ENCODE measurements around the gene PFDN1. TPM values are rescaled to one million over a fixed set of nuclear protein-coding genes. Genes with fewer than 3 reads are reported as not detected.

Gene PFDN1
- total RNA-seq, 1 experiment from 2014 or later: 150 TPM

GRCh38 chr5:140232731-140233130 is 70.2 kb downstream of the PFDN1 start:
- in situ Hi-C loops (cut with HindIII; ENCODE audit: low pct_unique_long_range_greater_than_20kb, low sequenced_read_pairs): no loop called here
- DNase-seq (ENCODE audit: low read depth): no peak

- DNase-seq (ENCODE audit: low read depth): no peak
- in situ Hi-C loops (cut with HindIII; ENCODE audit: low pct_unique_long_range_greater_than_20kb, low sequenced_read_pairs): no loop called here
Measured at GRCh38 chr5:140230373-140230772, 72.5 kb downstream of the PFDN1 start.

GRCh38 chr5:140228364-140228837 is 74.5 kb downstream of the PFDN1 start:
- in situ Hi-C loops (cut with HindIII; ENCODE audit: low pct_unique_long_range_greater_than_20kb, low sequenced_read_pairs): no loop called here
- no peak for DNase-seq (ENCODE audit: low read depth)

DNA sequence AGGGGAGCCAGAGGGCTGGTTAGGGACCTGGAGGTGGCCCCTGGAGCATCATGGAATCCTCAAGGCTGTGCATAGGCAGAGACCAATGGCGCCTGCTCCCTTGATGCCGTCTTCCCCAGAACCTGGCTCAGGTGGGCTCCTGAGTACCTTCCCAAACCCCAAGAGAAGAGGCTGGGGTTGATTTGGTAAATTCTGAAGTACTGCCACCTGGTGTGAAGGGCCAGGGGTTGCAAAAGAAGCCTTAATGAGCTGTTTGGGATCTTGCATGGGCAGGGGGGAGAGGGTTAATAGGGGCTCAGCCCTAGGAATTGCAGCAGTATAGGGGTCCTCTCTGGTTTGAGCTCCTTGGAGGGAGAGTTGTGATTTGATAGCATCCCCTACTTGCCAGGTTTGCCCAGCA is 75.9 kb downstream of the PFDN1 start:
- no peak for DNase-seq (ENCODE audit: low read depth)
- in situ Hi-C loops (cut with HindIII; ENCODE audit: low pct_unique_long_range_greater_than_20kb, low sequenced_read_pairs): no loop called here

GRCh38 chr5:140225396-140225795 is 77.5 kb downstream of the PFDN1 start:
- no peak for DNase-seq (ENCODE audit: low read depth)

DNA sequence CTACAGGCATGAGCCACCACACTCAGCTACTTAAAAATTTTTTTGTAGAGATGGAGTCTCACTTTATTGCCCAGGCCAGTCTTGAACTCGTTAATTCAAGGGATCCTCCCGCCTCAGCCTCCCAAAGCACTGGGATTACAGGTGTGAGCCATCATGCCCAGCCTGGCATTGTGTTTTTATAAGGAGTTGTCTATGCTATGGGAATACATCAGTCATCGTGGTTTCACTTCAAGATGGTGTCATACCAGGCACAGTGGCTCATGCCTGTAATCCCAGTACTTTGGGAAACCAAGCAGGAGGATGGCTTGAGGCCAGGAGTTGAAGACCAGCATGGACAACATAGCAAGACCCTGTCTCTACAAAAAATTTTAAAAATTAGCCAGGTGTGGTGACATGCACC is 78.2 kb downstream of the PFDN1 start:
- no peak for DNase-seq (ENCODE audit: low read depth)
- in situ Hi-C loops (cut with HindIII; ENCODE audit: low pct_unique_long_range_greater_than_20kb, low sequenced_read_pairs): no loop called here

More at GRCh38 chr5:140225396-140225795, 77.5 kb downstream of the PFDN1 start:
- in situ Hi-C loops (cut with HindIII; ENCODE audit: low pct_unique_long_range_greater_than_20kb, low sequenced_read_pairs): no loop called here

DNA sequence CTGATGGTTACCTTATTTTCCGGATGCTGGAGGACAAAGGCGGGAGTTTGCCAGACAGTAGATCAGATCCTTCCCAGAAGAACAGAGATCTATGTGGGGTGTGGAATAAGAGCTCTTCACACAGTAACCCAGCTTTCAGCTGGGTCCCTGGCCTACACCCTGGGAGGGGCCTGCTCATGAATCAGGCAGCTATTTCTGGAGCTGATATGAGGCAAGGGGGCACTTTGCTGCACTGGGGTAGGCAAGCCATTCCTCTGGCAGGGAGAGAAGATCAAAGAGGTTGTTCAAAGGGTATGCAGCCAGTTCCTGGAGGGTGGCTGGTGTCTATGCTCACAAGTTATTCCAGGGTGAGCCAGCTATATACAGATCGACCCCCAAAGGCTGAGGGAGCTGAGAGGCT is 79.3 kb downstream of the PFDN1 start:
- no peak for DNase-seq (ENCODE audit: low read depth)
- in situ Hi-C loops (cut with HindIII; ENCODE audit: low pct_unique_long_range_greater_than_20kb, low sequenced_read_pairs): no loop called here

GRCh38 chr5:140222416-140222815 is 80.5 kb downstream of the PFDN1 start:
- in situ Hi-C loops (cut with HindIII; ENCODE audit: low pct_unique_long_range_greater_than_20kb, low sequenced_read_pairs): no loop called here
- no peak for DNase-seq (ENCODE audit: low read depth)

DNA sequence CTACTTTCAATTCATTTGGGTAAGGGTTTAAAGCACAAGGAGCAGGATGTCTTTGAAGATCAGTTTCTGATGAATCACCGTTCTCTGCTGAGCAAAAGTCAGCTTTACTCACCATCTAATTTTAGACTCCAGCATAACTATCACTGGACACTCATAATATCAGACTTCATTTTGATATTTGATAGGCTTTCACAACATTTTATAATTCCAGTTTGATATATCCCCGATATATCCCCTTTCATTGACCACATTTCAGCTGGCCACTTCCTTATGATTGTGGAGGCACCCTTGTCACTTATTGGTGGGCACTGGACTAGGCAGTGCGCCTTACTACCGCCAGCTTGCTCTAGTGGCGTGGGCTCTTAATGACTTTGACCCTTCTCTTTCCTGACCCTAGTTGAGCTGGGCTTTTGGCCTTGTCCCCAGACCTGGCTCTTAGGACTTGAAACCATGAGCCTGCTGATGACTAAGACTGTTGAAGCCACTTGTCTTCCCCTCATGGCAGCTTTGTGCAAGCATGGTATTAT is 81.1 kb downstream of the PFDN1 start:
- DNase-seq (ENCODE audit: low read depth): peak; percentile 18
- in situ Hi-C loops (cut with HindIII; ENCODE audit: low pct_unique_long_range_greater_than_20kb, low sequenced_read_pairs): no loop called here

DNA sequence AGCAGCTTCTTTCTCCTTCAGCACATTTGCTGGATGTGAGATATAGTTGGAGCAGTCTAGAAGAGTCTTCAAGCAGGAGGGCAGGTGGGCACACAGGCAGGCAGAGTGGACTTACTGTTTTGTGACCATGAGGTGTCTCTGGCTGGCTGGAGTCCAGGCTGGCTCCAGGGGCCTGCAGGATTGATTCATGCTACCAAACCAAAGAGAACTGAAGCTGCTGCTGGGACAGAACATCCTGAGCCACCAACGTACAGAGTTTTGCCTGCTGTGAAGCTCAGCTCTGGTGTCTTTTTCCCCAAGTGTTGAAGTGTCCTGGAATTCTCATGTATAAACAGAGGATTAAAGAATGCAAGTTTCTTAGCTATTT is 82.2 kb downstream of the PFDN1 start:
- in situ Hi-C loops (cut with HindIII; ENCODE audit: low pct_unique_long_range_greater_than_20kb, low sequenced_read_pairs): no loop called here
- no peak for DNase-seq (ENCODE audit: low read depth)

DNA sequence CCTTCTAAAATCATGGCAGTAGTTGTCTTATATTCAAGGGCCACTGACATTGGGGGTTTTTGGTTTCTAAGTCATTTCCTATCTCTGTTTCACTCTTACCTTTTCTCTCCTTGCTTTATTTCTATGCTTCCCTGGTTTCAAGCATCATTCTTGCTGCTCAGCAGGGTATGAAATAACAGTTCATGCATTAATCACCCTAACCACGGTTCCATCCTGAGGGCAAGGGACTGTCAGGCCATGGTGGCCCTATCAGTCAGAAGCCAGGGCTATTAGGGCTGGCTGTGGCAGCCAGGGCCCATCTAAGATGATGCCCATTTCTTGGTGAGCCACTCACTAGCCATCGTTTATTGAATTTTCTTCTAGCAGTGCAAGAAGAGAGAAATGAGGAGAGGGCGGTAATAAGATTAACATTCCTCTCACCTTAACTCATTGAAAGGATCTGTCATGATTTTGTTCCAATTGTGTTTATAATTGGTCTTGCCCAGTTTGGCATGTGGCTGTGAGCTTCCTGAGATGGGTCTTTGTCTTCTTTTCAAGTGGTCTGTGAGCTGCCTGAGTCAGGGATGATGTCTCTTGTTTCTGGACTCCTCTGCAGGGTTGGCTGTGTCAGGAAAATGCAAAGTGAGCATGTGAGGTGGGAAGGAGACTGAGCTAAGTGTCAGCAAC is 82.7 kb downstream of the PFDN1 start:
- in situ Hi-C loops (cut with HindIII; ENCODE audit: low pct_unique_long_range_greater_than_20kb, low sequenced_read_pairs): no loop called here
- DNase-seq (ENCODE audit: low read depth): peak; percentile 89

- in situ Hi-C loops (cut with HindIII; ENCODE audit: low pct_unique_long_range_greater_than_20kb, low sequenced_read_pairs): no loop called here
- DNase-seq (ENCODE audit: low read depth): peak; percentile 66
Measured at GRCh38 chr5:140219068-140219991, 83.6 kb downstream of the PFDN1 start.

- DNase-seq (ENCODE audit: low read depth): no peak
- in situ Hi-C loops (cut with HindIII; ENCODE audit: low pct_unique_long_range_greater_than_20kb, low sequenced_read_pairs): no loop called here
Measured at GRCh38 chr5:140217299-140218026, 85.4 kb downstream of the PFDN1 start.

GRCh38 chr5:140216478-140217074 is 86.3 kb downstream of the PFDN1 start:
- in situ Hi-C loops (cut with HindIII; ENCODE audit: low pct_unique_long_range_greater_than_20kb, low sequenced_read_pairs): no loop called here
- DNase-seq (ENCODE audit: low read depth): no peak

GRCh38 chr5:140215276-140215675 is 87.6 kb downstream of the PFDN1 start:
- in situ Hi-C loops (cut with HindIII; ENCODE audit: low pct_unique_long_range_greater_than_20kb, low sequenced_read_pairs): no loop called here
- DNase-seq (ENCODE audit: low read depth): no peak

GRCh38 chr5:140214831-140215230 is 88.1 kb downstream of the PFDN1 start:
- peak; percentile 26 for DNase-seq (ENCODE audit: low read depth)
- in situ Hi-C loops (cut with HindIII; ENCODE audit: low pct_unique_long_range_greater_than_20kb, low sequenced_read_pairs): no loop called here

GRCh38 chr5:140213370-140213983 is 89.4 kb downstream of the PFDN1 start:
- in situ Hi-C loops (cut with HindIII; ENCODE audit: low pct_unique_long_range_greater_than_20kb, low sequenced_read_pairs): no loop called here
- no peak for DNase-seq (ENCODE audit: low read depth)

- DNase-seq (ENCODE audit: low read depth): no peak
- in situ Hi-C loops (cut with HindIII; ENCODE audit: low pct_unique_long_range_greater_than_20kb, low sequenced_read_pairs): no loop called here
Measured at GRCh38 chr5:140208065-140208464, 94.8 kb downstream of the PFDN1 start.

All from Caki2 (cell line).